AG08395 (cell line): ENCODE measurements around the gene CAMK2A.

ENCODE experiments used
- DNase-seq: peaks from one replicate; pipeline ENCODE4 v3.0.0; 2012; ENCODE audit warnings: mixed read lengths, low spot score

CAMK2A gene

DNA sequence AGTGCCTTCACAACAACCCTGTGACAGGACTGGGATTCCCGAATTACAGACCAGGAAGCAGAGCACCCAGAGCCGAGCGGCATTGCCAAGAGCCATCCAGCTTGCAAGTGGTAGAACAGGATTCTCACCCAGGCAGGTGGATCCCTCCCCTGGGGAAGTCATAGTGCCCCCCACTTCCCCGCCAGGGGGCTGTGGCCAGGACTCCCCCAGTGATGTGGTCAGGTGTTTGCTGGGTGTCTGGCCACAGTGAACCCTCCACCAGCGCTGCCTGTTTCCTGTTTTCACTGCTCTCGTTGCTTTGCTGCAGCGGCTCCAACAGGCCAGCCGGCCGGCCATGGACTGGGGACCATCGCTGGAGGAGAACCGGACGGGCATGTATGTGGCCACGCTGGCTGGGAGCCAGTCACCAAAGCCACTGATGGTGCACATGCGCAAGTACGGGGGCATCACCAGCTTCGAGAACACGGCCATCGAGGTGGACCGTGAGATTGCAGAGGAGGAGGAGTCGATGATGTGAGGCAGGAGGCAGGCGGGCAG, 80.4 kb downstream of the CAMK2A start:
- peak; percentile 38 for DNase-seq

- peak; percentile 72 for DNase-seq
These were observed 81.1 kb downstream of the CAMK2A start for GRCh38 chr5:150208187-150209098.

- DNase-seq = no peak
These were observed 82.8 kb downstream of the CAMK2A start for GRCh38 chr5:150206779-150207115.

DNA sequence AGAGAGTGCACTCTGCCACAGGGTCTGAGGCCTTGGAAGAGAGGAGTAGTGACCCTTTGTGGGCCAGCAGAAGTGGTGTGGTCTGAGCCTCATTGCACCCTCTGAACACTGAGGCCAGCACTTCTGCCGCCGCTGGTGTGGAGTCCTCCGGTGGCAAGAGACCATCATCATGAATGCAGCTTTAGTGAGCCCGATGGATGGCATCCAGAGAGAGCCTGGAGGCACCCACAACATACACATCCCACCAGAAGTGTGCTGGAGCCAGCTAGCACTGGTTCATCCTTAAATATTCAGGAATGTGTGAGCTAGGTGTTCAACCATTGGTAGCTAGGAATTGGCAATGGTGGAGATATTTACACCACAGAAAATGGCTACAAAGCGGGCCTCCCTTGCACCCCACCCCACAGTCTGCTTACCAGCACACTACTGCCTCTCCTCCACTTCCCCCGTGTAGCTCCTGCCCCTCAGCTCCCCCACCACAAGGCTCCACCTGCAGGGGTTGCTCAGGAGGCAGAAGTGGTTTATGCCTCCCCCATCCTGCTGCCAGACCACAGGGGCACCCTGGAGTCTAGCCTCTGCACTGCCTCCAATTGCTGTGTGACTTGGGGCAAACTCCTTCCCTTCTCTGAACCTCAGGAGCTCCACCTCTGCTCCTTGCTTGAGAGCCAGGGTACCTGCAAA, 83.3 kb downstream of the CAMK2A start:
- DNase-seq = no peak

DNA sequence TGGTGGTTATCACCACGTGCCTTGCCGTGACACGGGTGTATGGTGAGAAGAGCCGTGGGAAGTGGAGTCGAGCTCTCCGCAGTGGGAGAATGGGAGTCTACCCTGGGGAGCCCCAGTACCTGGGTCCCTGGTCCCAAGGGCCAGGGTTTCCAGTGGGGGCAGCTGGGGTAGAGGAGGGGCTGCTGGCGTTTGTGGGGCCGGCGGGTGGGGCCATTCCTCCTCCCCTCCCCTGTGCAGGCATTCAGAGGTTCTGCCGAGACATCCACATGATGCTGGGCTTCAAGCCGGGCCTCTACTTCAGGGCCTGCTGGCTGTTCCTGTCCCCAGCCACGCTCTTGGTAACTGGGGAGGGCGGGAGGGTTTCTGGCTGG, 85.0 kb downstream of the CAMK2A start:
- DNase-seq = no peak

GRCh38 chr5:150203832-150204589, 85.6 kb downstream of the CAMK2A start:
- no peak for DNase-seq

GRCh38 chr5:150202501-150202900, 87.1 kb downstream of the CAMK2A start:
- no peak for DNase-seq

GRCh38 chr5:150197476-150197875, 92.1 kb downstream of the CAMK2A start:
- DNase-seq = no peak

DNA sequence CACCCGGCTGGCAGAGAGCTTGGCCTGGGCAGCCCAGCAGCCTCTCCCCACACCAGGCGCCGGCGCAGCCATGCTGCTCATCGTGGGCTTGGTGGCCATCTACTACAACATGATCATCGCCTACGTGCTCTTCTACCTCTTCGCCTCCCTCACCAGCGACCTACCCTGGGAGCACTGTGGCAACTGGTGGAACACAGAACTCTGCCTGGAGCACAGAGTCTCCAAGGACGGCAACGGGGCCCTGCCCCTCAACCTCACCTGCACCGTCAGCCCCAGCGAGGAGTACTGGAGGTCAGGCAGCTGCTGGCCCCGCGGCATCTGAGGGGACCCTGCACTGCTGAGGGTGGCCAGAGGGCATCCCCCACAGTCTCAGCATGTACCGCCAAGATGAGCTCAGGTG, 92.6 kb downstream of the CAMK2A start:
- no peak for DNase-seq

GRCh38 chr5:150196514-150196913, 93.1 kb downstream of the CAMK2A start:
- DNase-seq = no peak

DNA sequence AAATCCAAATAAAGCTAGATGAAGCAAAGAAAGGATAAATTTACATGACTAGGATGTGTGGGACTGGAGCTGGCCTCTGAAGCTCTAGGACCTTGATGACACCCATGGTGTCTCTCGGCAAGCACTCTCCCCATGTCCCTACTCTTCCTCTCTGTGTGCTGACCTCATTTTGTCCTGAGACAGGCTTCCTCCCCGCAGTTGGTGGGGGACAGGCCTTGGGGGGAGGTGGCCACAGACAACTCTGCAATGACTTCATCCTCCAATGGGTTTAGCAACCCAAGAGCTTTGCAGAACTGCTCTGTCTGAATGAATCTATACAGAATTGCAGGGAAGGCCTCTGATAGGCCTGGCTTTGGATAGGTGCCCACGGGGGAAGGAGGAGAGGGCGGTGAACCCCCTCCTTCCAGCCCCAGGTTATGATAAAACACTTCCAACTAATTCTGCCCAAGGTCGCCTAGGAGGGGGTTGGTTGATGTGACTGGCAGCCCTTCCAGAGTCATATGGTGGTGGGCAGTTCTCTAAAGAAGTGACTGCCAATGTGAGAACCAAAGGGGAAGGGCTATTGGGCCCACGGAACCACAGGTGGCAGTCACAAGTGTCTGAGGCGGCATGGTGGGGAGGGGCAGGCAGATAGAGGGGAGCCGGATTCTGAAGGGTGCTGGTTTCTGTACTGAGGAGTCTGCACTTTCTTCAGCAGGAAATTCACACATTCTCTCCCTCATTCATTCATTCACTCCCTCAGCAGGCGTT, 93.7 kb downstream of the CAMK2A start:
- DNase-seq = no peak

DNA sequence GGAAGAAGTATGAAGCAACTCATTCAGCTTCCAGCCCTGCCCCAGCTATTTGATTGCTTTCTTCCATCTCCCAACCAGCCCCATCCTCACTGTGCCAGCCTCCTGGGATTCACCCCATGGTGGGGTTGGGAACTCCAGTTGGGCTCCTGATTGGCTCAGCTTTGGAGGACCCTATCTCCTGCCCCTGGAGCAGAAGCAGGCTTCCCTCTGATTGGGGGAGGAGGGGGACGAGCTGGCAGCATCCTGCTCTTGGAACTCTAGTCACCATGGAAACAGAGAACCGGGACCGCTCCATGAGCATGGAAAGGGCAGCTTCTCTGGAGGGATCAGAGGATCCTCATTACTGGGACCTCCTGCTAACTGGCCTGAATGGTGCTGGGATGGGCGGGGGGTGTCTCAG, 97.1 kb downstream of the CAMK2A start:
- DNase-seq = no peak

DNA sequence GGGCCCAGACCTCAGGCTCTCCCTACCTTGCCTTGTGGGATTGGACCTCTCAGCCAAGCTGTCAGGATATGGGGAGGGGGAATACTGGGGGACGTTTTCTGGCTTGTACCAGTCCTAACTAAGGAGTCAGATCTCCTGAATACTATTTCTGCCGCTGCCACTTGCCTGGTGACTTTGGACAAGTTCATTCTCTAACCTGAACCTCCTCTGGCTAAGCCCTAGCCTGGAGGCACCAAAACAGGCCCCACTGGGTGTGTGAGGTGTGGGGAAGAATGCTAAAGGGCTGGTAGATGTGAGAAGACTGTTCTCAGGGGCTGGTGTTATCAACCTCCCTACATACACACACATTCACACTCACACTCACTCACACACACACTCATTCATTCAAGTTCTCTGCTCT, 98.6 kb downstream of the CAMK2A start:
- DNase-seq = no peak

- no peak for DNase-seq
These were observed 99.0 kb downstream of the CAMK2A start for GRCh38 chr5:150190503-150190979.

DNA sequence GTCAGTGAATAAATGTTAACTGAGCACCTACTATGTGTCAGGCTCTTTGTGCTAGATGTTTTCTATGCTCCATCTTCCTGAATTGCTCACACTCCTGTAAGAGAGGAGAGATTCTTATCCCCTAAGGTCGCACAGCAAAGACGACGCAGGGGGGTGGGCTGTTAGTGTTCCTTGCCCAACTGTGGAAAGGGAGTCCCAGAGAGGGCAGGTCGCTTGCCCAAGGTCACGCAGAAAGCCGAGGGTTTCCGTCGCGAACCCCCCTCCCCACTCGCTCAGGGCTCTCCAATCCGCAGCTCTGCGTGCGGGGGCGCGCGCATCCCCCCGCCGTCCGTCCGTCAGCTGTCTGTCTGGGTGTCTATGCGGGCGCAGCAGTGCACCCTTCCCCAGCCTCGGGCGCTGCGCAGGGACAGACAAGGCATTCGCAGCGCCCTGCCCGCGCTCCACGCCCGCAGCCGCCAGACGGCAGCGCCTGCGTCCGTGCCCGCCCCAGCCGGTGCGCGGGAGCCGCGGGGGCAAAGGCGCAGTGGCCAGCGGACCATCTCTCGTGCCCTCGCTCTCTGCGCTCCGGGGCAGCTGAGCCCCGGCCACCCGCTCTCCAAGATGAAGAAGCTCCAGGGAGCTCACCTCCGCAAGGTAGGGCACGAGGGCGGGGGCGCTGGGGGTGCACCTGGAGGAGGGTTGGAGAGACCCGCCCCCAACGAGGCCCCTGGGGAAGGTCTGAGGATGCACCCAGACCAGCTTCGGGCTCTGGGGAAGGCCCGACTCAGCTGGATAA, 99.7 kb downstream of the CAMK2A start, which contains the start of gene SLC6A7:
SLC6A7 (plus strand) TSS at position 335 of the 775 bp plus-strand sequence; CDS start at position 601, 266 bp downstream.
- no peak for DNase-seq

- no peak for DNase-seq
These were observed 100.2 kb downstream of the CAMK2A start for GRCh38 chr5:150189326-150189725.

DNA sequence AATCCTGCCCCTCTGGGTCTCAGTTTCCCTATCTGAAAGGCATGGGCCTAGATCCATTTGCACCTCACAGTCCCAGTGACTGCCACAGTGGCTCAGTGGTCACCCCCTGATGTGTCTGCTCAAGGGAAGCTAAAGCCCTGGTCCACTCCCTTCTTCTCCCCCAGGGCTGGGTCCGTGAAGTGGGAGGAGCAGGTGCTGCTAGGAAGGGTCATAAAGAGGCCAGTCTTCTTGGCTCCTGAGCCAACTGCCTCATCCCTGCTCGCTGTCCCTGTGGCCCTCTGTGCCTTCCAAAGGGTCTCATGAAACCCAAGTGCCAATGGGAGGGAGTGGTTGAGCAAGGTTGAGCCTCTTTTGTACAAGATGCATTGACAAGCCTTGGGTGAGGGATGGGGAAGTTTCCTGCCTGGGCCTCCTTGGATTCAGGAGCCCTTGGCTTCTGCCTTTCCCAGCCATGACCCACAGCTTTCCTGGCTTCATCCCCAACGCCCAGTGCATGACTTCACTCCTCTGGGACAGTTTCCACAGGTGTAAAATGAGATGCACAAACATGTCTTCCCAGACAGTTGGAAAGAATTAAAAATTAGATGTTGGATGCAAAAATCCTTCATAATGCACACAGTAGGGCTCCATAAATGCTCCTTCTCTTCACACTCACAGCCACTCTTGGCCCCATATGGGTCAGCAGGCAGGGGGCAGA, 101.3 kb downstream of the CAMK2A start:
- DNase-seq = no peak

GRCh38 chr5:150186897-150187296, 102.7 kb downstream of the CAMK2A start:
- DNase-seq = no peak

- no peak for DNase-seq
These were observed 103.4 kb downstream of the CAMK2A start for GRCh38 chr5:150186137-150186536.
